Neural progenitor cell (in vitro differentiated cells): ENCODE data around the gene COL23A1. TPM values are rescaled to one million over a fixed set of nuclear protein-coding genes. Genes with fewer than 3 reads are reported as not detected.

Experiments
- DNase-seq: peaks from one replicate; pipeline ENCODE4 v3.0.0-alpha.2; 2016; ENCODE audit warnings: low spot score
- H2AFZ ChIP-seq: fragments of 200-600 bp; sonication (generic); replicated peaks from 2 replicates; pipeline ENCODE4 v1.6.1; 2016; ENCODE audit warnings: antibody characterized with exemption
- H3F3A ChIP-seq: fragments of 200-600 bp; sonication (generic); 2 replicates; pipeline ENCODE4 v1.6.1; 2016; ENCODE audit warnings: antibody characterized with exemption, low read depth
- H3K27ac ChIP-seq: fragments of 200-600 bp; sonication (generic); 2 replicates; pipeline ENCODE4 v1.5.1; 2016; ENCODE audit warnings: mild to moderate bottlenecking
- H3K27me3 ChIP-seq: fragments of 200-600 bp; sonication (generic); 2 replicates; pipeline ENCODE4 v1.6.1; 2016; ENCODE audit warnings: mild to moderate bottlenecking, moderate library complexity
- H3K36me3 ChIP-seq: fragments of 200-600 bp; sonication (generic); 2 replicates; pipeline ENCODE4 v1.5.1; 2016
- H3K4me1 ChIP-seq: fragments of 200-600 bp; sonication (generic); 2 replicates; pipeline ENCODE4 v1.6.1; 2016; ENCODE audit warnings: mixed run types
- H3K4me2 ChIP-seq: fragments of 200-600 bp; sonication (generic); 2 replicates; pipeline ENCODE4 v1.6.1; 2016
- H3K4me3 ChIP-seq: fragments of 200-600 bp; sonication (generic); 2 replicates; pipeline ENCODE4 v1.5.1; 2016
- H3K79me2 ChIP-seq: fragments of 200-600 bp; sonication (generic); 2 replicates; pipeline ENCODE4 v1.6.1; 2016; ENCODE audit warnings: low read depth
- H3K9ac ChIP-seq: fragments of 200-600 bp; sonication (generic); 2 replicates; pipeline ENCODE4 v1.6.1; 2016
- H3K9me3 ChIP-seq: fragments of 200-600 bp; sonication (generic); 2 replicates; pipeline ENCODE4 v1.5.1; 2016; ENCODE audit warnings: low read depth
- H4K20me1 ChIP-seq: fragments of 200-600 bp; sonication (generic); 2 replicates; pipeline ENCODE4 v1.6.1; 2016; ENCODE audit warnings: low read depth
- H3K27ac Mint-ChIP-seq: 3 replicates; pipeline ENCODE4 v1.8.0; 2021; ENCODE audit warnings: mixed read lengths
- H3K27me3 Mint-ChIP-seq: 2 replicates; pipeline ENCODE4 v1.8.0; 2022; ENCODE audit warnings: low read depth, mild to moderate bottlenecking, inconsistent platforms, moderate library complexity, mixed read lengths; ENCODE audit not compliant: insufficient read depth
- H3K36me3 Mint-ChIP-seq: 3 replicates; pipeline ENCODE4 v1.8.0; 2021; ENCODE audit warnings: mixed read lengths
- H3K4me1 Mint-ChIP-seq: 3 replicates; pipeline ENCODE4 v1.8.0; 2021; ENCODE audit warnings: mixed read lengths
- H3K4me3 Mint-ChIP-seq: 3 replicates; pipeline ENCODE4 v1.8.0; 2021; ENCODE audit warnings: mild to moderate bottlenecking, moderate library complexity, mixed read lengths
- H3K9me3 Mint-ChIP-seq: 3 replicates; pipeline ENCODE4 v1.8.0; 2020; ENCODE audit warnings: mixed read lengths
- CTCF ChIP-seq: fragments of 200-600 bp; sonication (generic); IDR thresholded peaks from 2 replicates; pipeline ENCODE4 v1.5.1; 2017; ENCODE audit warnings: antibody characterized with exemption, mild to moderate bottlenecking
- EZH2 ChIP-seq: fragments of 200-600 bp; sonication (generic); IDR thresholded peaks from 2 replicates; pipeline ENCODE4 v1.6.1; 2017; ENCODE audit warnings: antibody characterized with exemption, mild to moderate bottlenecking, moderate library complexity
- EZH2phosphoT487 ChIP-seq: fragments of 200-600 bp; sonication (generic); IDR thresholded peaks from 2 replicates; pipeline ENCODE4 v1.6.1; 2017; ENCODE audit warnings: antibody characterized with exemption
- total RNA-seq: library from RNA; depleted of rRNA; stranded (reverse); fragments of >200 nt; gene quantifications from 2 replicates; pipeline ENCODE4 v1.2.3, GENCODE V29; 2015; ENCODE audit warnings: low replicate concordance

Gene COL23A1
- total RNA-seq, 1 donor from 2014 or later: not detected

GRCh38 chr5:178455480-178455835, 134.7 kb downstream of the COL23A1 start:
- Histone ChIP-seq H3K4me1 (no peaks in the 10 kb centered on the region), H3K27ac (no peak overlapping the region), H3K27me3 (no peaks in the 10 kb centered on the region), H3K9me3 (no peaks in the 10 kb centered on the region), H3K79me2 (no peaks in the 10 kb centered on the region), H4K20me1 (no peaks in the 10 kb centered on the region), H3K36me3 (no peaks in the 10 kb centered on the region), H2AFZ (no peak overlapping the region), H3F3A (no peaks in the 10 kb centered on the region), H3K4me3 (no peak overlapping the region), H3K9ac (no peak overlapping the region), H3K4me2 (no peak overlapping the region)
- no peak for DNase-seq
- Mint-ChIP-seq H3K27ac (no peak overlapping the region), H3K4me3 (no peak overlapping the region), H3K9me3 (no peaks in the 10 kb centered on the region), H3K4me1 (peaks cover 8% of the 10 kb centered on the region), H3K27me3 (no peaks in the 10 kb centered on the region), H3K36me3 (no peaks in the 10 kb centered on the region)
- TF ChIP-seq EZH2phosphoT487 (no peak), EZH2 (no peak), CTCF (no peak)

- Histone ChIP-seq H3K4me1 (no peaks in the 10 kb centered on the region), H3K79me2 (no peaks in the 10 kb centered on the region), H3K4me3 (no peak overlapping the region), H3K4me2 (no peak overlapping the region), H4K20me1 (no peaks in the 10 kb centered on the region), H3K36me3 (no peaks in the 10 kb centered on the region), H3K27me3 (no peaks in the 10 kb centered on the region), H3K9me3 (no peaks in the 10 kb centered on the region), H3K27ac (no peak overlapping the region), H3F3A (no peaks in the 10 kb centered on the region), H2AFZ (no peak overlapping the region), H3K9ac (no peak overlapping the region)
- Mint-ChIP-seq H3K27me3 (no peaks in the 10 kb centered on the region), H3K9me3 (no peaks in the 10 kb centered on the region), H3K4me1 (peaks cover 8% of the 10 kb centered on the region), H3K4me3 (no peak overlapping the region), H3K27ac (peak overlapping the region; percentile 15), H3K36me3 (no peaks in the 10 kb centered on the region)
- no peak for DNase-seq
- TF ChIP-seq CTCF: no peak
- TF ChIP-seq EZH2: no peak
- TF ChIP-seq EZH2phosphoT487: no peak
Observed at GRCh38 chr5:178454821-178455479, 135.2 kb downstream of the COL23A1 start.

- H3K79me2 ChIP-seq: no peaks in the 10 kb centered on the region
- H3K36me3 ChIP-seq: no peaks in the 10 kb centered on the region
- no peak overlapping the region for H3K27ac ChIP-seq
- no peak overlapping the region for H3K4me3 ChIP-seq
- no peaks in the 10 kb centered on the region for H4K20me1 ChIP-seq
- TF ChIP-seq EZH2 (no peak), EZH2phosphoT487 (no peak), CTCF (no peak)
- Mint-ChIP-seq H3K9me3 (no peaks in the 10 kb centered on the region), H3K27me3 (no peaks in the 10 kb centered on the region), H3K27ac (no peak overlapping the region), H3K36me3 (no peaks in the 10 kb centered on the region), H3K4me3 (no peak overlapping the region), H3K4me1 (peaks cover 10% of the 10 kb centered on the region)
- H3K9me3 ChIP-seq: no peaks in the 10 kb centered on the region
- H3K4me2 ChIP-seq: no peak overlapping the region
- no peaks in the 10 kb centered on the region for H3K4me1 ChIP-seq
- H3K27me3 ChIP-seq: no peaks in the 10 kb centered on the region
- no peak overlapping the region for H3K9ac ChIP-seq
- no peak overlapping the region for H2AFZ ChIP-seq
- DNase-seq: no peak
- no peaks in the 10 kb centered on the region for H3F3A ChIP-seq
Observed at GRCh38 chr5:178454303-178454702, 135.9 kb downstream of the COL23A1 start.
